ENCODE results near the gene OR5D16. TPM values are rescaled to one million over a fixed set of nuclear protein-coding genes. Genes with fewer than 3 reads are reported as not detected.

OR5D16 gene
- not detected in 2 replicates for total RNA-seq (ENCODE audit: low replicate concordance)

DNA sequence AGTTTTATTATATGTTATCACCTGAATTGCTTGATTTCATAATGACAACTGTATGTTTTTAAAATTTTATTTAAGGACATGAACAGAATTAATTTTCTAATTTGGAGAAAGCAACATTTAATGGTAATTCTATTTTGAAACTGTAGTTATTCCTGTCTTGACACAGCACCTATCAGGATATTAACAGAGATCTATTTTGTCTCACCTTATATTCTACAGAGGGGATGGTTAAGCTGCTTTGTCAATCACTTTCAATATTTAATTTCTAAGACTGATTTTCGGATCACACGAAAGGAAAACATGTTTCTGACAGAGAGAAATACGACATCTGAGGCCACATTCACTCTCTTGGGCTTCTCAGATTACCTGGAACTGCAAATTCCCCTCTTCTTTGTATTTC is at the start of gene OR5D16:
TSS of gene OR5D16 (plus strand) at position 301 of the 400 bp plus-strand sequence. CDS start at position 301, 0 bp downstream.
- no peaks in the 10 kb centered on the region for H3K27me3 ChIP-seq
- peaks cover 42% of the 10 kb centered on the region for H3K9me3 ChIP-seq (ENCODE audit: low read depth)
- no peaks in the 10 kb centered on the region for H3K4me1 Mint-ChIP-seq
- no peak within 1 kb of the TSS for H3K27ac ChIP-seq
- no peaks in the 10 kb centered on the region for H3K4me1 ChIP-seq
- no peaks in the 10 kb centered on the region for H3K36me3 ChIP-seq
- no peak within 1 kb of the TSS for H3K4me3 Mint-ChIP-seq
- H3K4me2 ChIP-seq = no peak within 1 kb of the TSS
- H3K79me2 ChIP-seq (ENCODE audit: low read depth) = no peaks in the 10 kb centered on the region
- no peaks in the 10 kb centered on the region for H3K36me3 Mint-ChIP-seq
- H3K27me3 Mint-ChIP-seq (ENCODE audit: insufficient read depth, low read depth) = no peaks in the 10 kb centered on the region
- no peaks in the 10 kb centered on the region for H3F3A ChIP-seq (ENCODE audit: low read depth)
- H3K9me3 Mint-ChIP-seq = peaks cover 22% of the 10 kb centered on the region
- no peak for TF ChIP-seq EZH2phosphoT487 (IDR thresholded peaks at IDR 0.05)
- TF ChIP-seq, protein P1, sequence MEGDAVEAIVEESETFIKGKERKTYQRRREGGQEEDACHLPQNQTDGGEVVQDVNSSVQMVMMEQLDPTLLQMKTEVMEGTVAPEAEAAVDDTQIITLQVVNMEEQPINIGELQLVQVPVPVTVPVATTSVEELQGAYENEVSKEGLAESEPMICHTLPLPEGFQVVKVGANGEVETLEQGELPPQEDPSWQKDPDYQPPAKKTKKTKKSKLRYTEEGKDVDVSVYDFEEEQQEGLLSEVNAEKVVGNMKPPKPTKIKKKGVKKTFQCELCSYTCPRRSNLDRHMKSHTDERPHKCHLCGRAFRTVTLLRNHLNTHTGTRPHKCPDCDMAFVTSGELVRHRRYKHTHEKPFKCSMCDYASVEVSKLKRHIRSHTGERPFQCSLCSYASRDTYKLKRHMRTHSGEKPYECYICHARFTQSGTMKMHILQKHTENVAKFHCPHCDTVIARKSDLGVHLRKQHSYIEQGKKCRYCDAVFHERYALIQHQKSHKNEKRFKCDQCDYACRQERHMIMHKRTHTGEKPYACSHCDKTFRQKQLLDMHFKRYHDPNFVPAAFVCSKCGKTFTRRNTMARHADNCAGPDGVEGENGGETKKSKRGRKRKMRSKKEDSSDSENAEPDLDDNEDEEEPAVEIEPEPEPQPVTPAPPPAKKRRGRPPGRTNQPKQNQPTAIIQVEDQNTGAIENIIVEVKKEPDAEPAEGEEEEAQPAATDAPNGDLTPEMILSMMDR (IDR thresholded peaks at IDR 0.05) = no peak
- TF ChIP-seq EZH2 (IDR thresholded peaks at IDR 0.05) = no peak
- no peak for DNase-seq (ENCODE audit: low spot score)
- no peak within 1 kb of the TSS for H3K27ac Mint-ChIP-seq
- no peaks in the 10 kb centered on the region for H4K20me1 ChIP-seq (ENCODE audit: low read depth)
- H2AFZ ChIP-seq (replicated peaks) = no peak within 1 kb of the TSS
- H3K4me3 ChIP-seq = no peak within 1 kb of the TSS
- no peak within 1 kb of the TSS for H3K9ac ChIP-seq

DNA sequence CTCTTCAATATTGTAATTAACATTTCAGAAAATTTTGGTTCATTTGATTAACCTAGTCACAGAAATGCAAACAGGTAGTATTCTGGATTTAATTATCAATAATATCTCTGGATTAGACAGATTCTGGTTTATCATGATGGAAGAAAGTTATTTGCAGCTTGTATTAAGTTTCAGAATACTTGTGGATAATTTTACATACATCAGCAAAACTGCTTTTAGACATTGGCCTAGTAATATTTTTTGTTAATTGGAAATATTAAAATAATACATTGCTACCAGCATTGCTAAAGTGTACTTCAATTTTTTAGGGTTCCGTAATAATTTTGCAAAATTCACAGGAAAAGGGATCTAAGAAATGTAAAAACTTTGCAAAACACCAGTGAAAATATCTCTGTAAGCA is 46.9 kb upstream of the OR5D16 start:
- no peak overlapping the region for H3K4me3 Mint-ChIP-seq
- H3K9me3 ChIP-seq (ENCODE audit: low read depth) = peaks cover 24% of the 10 kb centered on the region
- H3K4me1 ChIP-seq = no peaks in the 10 kb centered on the region
- H3K36me3 ChIP-seq = no peaks in the 10 kb centered on the region
- no peak overlapping the region for H2AFZ ChIP-seq (replicated peaks)
- no peaks in the 10 kb centered on the region for H4K20me1 ChIP-seq (ENCODE audit: low read depth)
- no peak overlapping the region for H3K9ac ChIP-seq
- peaks cover 3% of the 10 kb centered on the region for H3K27me3 Mint-ChIP-seq (ENCODE audit: insufficient read depth, low read depth)
- no peak overlapping the region for H3K27ac ChIP-seq
- H3K4me2 ChIP-seq = no peak overlapping the region
- TF ChIP-seq EZH2phosphoT487 (IDR thresholded peaks at IDR 0.05) = no peak
- TF ChIP-seq EZH2 (IDR thresholded peaks at IDR 0.05) = no peak
- TF ChIP-seq, protein P1 (IDR thresholded peaks at IDR 0.05) = no peak
- no peaks in the 10 kb centered on the region for H3F3A ChIP-seq (ENCODE audit: low read depth)
- H3K36me3 Mint-ChIP-seq = no peaks in the 10 kb centered on the region
- H3K27ac Mint-ChIP-seq = no peak overlapping the region
- H3K4me1 Mint-ChIP-seq = no peaks in the 10 kb centered on the region
- peaks cover 7% of the 10 kb centered on the region for H3K9me3 Mint-ChIP-seq
- H3K79me2 ChIP-seq (ENCODE audit: low read depth) = no peaks in the 10 kb centered on the region
- no peak for DNase-seq (ENCODE audit: low spot score)
- no peak overlapping the region for H3K4me3 ChIP-seq
- H3K27me3 ChIP-seq = no peaks in the 10 kb centered on the region

DNA sequence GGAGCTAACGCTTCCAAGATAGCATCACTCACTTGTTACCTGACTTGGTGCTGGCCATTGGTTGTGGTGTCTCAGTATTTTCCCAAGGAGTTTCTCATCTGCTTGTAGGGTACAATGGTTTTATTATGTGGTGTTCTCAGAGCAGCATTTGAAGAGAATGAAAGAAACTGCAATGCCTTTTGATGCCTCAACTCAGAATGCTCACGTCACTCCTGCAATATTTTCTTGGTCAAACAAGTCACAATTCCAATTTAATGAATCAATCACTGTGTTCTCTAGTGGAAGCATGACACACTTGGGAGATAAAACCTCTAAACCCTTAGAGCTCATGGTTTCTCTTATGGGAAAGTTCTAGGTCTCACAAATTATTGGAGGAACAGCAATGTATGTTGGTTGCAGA is 45.2 kb upstream of the OR5D16 start:
- Histone ChIP-seq H3K36me3 (no peaks in the 10 kb centered on the region), H3K4me2 (no peak overlapping the region), H3K4me1 (no peaks in the 10 kb centered on the region), H3F3A (ENCODE audit: low read depth) (no peaks in the 10 kb centered on the region), H4K20me1 (ENCODE audit: low read depth) (no peaks in the 10 kb centered on the region), H3K27ac (no peak overlapping the region), H3K79me2 (ENCODE audit: low read depth) (no peaks in the 10 kb centered on the region), H3K27me3 (no peaks in the 10 kb centered on the region), H2AFZ (replicated peaks) (no peak overlapping the region), H3K9me3 (ENCODE audit: low read depth) (peaks cover 34% of the 10 kb centered on the region), H3K9ac (no peak overlapping the region), H3K4me3 (no peak overlapping the region)
- H3K27ac Mint-ChIP-seq = no peak overlapping the region
- no peaks in the 10 kb centered on the region for H3K9me3 Mint-ChIP-seq
- no peak overlapping the region for H3K4me3 Mint-ChIP-seq
- H3K4me1 Mint-ChIP-seq = no peaks in the 10 kb centered on the region
- H3K36me3 Mint-ChIP-seq = no peaks in the 10 kb centered on the region
- no peak for TF ChIP-seq EZH2phosphoT487 (IDR thresholded peaks at IDR 0.05)
- TF ChIP-seq EZH2 (IDR thresholded peaks at IDR 0.05) = no peak
- TF ChIP-seq, protein P1 (IDR thresholded peaks at IDR 0.05) = no peak
- peaks cover 3% of the 10 kb centered on the region for H3K27me3 Mint-ChIP-seq (ENCODE audit: insufficient read depth, low read depth)
- no peak for DNase-seq (ENCODE audit: low spot score)
